HG02970 (cell line): Measurements from ENCODE around the gene MRPL38.
"Not testable (repeated sequence)": the region's sequence is repeated elsewhere in the genome, so short reads cannot be mapped to it uniquely, and the experiment has no call there.

ENCODE experiments used
- ATAC-seq: cut with Tn5 transposase; IDR thresholded peaks from one replicate; pipeline ENCODE4 v1.9.1; 2021; ENCODE audit warnings: mild to moderate bottlenecking, moderate library complexity, moderate number of reproducible peaks; ENCODE audit not compliant: unreplicated experiment, low FRiP score

The MRPL38 gene

GRCh38 chr17:75856062-75856756 lies 48.5 kb downstream of the MRPL38 start:
- ATAC-seq: no peak

DNA sequence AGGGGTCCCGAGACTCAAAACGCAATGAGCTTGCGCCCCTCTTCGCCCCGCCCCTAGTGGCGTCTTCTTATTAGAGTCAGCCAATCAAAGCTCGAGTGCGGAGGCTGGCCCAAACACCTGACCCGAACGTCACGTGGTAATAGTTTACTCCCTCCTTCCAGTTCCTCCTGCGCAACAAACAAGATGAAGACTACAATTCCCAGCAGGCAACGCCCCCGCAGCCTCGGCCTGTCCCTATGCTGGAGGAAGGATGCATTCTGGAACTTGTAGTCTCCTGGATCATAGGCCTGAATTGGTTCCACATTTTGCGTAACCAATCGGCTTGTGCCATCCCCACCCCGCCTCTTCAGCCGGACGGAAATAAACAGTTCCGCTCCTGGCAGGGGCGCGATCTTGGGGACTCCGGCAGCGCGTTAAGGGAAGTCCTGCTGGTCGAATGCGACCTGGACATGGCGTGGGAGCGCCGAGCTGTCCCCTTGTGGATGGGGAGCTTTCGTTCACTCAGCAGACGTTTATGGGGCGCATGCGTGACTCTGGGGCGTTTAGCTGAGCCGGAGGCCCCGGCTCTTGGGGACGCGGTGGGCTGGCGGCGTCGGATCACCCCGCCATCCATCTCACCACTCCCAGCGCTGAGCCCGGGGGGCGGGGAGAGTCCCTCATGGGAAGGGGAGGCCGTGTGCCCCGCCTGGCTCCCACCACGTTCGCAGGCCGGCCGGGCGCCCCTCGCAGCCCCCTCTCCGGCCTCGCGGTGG lies 49.2 kb downstream of the MRPL38 start, which contains the start of gene WBP2:
TSS of gene WBP2 (minus strand) at position 26 of the 752 bp plus-strand sequence. CDS start 38 bp downstream, outside the sequence.
- peak; percentile 85 for ATAC-seq

- peak; percentile 2 for ATAC-seq
Observed at GRCh38 chr17:75854881-75855309, 49.8 kb downstream of the MRPL38 start.

DNA sequence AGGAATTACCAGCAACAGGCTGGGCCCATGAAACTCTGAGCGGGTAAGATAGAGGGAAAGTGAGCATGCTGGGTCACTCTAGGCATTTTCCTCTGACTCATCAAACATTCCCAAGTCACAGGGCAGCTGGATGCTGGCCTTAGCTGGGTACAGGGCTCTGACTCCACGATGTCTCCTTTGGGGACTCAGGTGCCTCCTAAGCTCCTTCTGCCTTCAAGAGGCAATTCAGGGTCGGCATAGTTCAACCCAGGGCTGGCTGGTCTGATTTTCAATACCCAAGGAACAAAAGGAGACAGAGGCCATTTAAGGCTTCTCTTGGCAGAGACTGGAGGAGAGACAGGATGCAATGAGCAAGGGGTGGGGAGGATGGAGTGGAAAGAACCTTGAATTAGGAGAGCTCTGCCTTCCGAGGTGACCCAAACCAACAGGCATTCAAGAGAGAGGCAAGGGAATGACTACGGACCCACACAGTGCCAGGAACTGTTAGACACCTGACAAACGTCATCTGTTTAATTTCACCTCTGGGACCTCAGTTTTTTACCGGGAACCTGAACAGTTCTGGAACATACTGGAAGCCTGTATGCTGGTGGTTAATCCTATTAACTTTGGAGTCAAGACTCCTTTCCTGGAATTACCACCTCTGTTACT lies 50.5 kb downstream of the MRPL38 start:
- no peak for ATAC-seq

- no peak for ATAC-seq
Observed at GRCh38 chr17:75853433-75853832, 51.3 kb downstream of the MRPL38 start.

DNA sequence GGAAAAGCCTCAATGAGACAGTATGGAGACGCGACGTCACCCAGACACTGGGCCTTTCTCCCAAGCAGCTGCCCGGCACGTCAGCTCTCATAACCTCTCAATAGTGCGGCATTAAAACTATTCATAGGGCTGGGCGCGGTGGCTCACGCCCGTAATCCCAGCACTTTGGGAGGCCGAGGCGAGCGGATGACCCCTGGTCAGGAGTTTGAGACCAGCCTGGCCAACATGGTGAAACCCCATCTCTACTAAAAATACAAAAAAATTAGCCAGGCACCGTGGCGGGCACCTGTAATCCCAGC lies 53.0 kb downstream of the MRPL38 start:
- not testable (repeated sequence) for ATAC-seq

GRCh38 chr17:75850928-75851692 lies 53.6 kb downstream of the MRPL38 start:
- no peak for ATAC-seq

DNA sequence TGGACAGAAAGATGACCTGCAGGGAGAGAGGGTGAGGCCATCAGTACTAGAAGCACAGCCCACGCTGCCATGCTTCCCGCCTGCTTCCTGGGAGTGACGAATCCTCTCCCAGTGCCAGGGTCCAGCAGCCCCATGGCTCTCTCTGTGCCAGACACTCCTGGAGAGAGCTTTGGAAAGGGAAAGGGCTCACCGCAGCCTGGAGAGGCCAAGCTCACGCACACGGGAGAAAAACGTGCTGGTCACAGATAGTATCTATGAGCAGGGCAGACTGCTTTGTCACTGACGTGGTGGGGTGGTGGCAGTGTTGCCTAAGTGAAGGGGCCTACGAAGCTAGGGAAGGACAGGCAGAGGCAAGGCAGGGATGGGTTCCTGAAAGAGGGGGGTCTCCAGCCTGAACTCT lies 55.0 kb downstream of the MRPL38 start:
- no peak for ATAC-seq

DNA sequence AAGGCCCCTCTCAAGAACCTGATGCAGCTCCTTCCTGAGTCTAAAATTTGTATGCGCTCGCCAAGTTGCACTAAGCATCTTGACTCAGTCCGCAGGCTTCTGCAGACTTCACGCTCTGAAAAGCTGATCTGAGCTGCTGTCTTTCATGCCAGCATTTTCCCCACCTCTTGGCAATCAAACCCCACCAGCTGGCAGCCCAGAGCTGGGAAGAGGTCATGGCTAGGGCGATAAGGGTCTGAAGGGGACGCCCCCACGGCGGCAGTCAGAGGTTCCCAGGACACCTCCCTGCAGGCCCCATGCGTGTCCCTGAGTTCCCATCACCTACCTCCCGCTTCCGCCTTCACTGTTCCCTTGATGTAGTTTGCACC lies 55.4 kb downstream of the MRPL38 start:
- no peak for ATAC-seq
